ENCODE measurements around the gene DYSF. TPM values are rescaled to one million over a fixed set of nuclear protein-coding genes. Genes with fewer than 3 reads are reported as not detected.

Gene DYSF
- total RNA-seq, 4 donors from 2014 or later, result 2.6 to 20.7 (median 12.7) TPM

DNA sequence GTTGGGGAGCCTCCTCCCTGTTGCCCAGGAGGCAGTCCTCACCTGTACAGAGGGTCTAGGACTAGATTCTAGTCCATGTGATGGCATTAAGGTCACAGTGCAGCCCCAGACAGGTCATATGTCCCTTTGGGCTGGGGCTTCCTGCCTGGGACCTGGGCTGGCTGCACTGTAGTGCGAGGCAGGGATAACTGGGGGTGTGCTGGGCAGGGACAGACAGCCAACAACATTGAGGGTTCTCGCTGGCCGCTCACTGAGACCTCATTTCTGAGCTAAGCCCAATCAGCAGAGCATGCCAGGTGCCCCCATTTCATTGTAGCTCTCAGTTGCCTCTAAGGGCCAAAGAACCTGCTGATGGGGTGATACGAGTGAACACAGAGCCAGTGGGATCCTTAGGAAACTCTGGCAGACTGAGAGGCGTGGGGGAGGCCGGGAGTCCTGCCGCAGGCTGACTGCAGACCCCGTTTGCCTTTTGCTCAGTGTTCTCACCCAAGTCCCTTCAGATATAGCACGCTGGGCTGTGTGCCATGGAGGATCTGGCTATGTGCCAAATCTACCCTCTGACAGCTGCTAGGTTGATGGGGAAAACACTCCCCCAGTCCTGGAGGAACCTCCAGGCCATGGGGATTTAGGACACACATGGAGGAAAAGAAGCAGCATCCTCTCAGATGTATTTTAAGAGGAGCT lies 51.9 kb downstream of the DYSF start:
- Histone ChIP-seq H3K9me3 (no peaks in the 10 kb centered on the region), H3K27ac (no peak overlapping the region), H3K4me1 (peaks cover 0 to 4% of the 10 kb centered on the region in 2 donors), H3K36me3 (no peaks in the 10 kb centered on the region), H3K27me3 (no peaks in the 10 kb centered on the region), H3K4me3 (no peak overlapping the region)
- no peak for TF ChIP-seq POLR2A (IDR thresholded peaks at IDR 0.05)
- TF ChIP-seq, protein P1, sequence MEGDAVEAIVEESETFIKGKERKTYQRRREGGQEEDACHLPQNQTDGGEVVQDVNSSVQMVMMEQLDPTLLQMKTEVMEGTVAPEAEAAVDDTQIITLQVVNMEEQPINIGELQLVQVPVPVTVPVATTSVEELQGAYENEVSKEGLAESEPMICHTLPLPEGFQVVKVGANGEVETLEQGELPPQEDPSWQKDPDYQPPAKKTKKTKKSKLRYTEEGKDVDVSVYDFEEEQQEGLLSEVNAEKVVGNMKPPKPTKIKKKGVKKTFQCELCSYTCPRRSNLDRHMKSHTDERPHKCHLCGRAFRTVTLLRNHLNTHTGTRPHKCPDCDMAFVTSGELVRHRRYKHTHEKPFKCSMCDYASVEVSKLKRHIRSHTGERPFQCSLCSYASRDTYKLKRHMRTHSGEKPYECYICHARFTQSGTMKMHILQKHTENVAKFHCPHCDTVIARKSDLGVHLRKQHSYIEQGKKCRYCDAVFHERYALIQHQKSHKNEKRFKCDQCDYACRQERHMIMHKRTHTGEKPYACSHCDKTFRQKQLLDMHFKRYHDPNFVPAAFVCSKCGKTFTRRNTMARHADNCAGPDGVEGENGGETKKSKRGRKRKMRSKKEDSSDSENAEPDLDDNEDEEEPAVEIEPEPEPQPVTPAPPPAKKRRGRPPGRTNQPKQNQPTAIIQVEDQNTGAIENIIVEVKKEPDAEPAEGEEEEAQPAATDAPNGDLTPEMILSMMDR (IDR thresholded peaks at IDR 0.05), result no peak
- intact Hi-C loops (cut with DNase I; ENCODE audit: low total_unique reads), result no loop called here
- no peak for DNase-seq

DNA sequence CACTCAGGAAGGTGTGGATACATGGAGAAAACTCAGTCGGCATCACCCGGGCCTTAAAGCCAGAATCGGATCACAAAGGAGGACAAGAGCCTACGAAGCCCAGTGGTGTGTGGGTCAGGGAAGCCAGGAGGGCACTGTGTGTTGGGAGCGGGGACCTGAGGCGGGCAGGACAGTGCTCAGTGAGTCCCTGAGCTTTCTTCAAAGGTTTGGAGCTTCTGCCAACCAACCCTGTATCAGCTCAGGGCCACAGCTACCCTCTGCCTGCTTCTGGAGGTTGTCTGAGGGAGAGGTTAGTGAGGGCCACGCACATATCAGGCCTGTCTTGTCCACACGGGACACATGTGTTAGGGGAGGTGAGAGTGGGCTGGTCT lies 52.4 kb downstream of the DYSF start:
- intact Hi-C loops (cut with DNase I; ENCODE audit: low total_unique reads), result no loop called here
- DNase-seq, result no peak

DNA sequence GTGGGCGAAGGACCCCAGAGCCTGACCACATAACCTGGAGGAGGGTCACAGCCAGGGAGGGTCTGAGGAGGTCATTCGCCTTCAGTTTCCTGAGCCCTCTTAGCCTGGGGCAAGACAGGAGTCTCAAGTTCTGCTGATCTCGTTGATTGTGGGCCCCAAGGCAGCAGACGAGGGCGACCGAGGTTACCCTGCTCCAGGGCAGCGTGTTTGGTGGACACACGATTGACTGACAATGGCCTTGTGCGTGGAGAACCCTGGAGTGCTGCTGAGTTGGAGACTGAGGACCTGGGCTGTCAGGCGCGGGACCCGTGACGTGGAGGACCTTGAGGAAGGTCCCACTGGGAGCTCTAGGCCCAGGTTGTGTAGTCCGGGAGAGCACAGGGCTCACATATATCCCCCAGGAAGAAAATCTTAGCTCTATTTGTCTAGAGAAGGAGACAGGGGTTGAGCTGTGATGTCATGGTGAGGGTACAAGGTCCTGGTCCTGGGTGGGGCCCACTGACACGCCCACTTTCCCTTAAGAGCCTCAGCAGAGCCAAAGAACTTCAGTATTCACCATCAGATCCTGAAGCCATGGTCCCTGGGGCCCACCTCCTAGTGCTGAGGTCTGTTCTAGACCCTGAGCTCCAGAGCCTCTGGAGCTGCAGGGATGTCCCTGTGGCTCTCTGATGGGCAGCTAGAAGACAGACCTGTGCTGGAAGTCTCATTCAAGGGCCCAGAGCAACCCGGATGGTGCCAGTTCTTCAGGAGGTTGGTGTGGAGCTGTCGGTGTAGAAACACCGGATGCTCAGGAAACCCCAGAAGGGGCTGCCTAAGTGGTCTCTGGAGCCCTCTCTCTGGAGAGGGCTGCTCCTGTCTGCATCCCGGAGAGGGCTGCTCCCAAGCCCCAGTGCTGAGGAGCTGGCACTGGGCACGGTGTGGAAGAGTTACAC lies 53.1 kb downstream of the DYSF start:
- TF ChIP-seq, protein P1 (IDR thresholded peaks at IDR 0.05), result no peak
- TF ChIP-seq POLR2A (IDR thresholded peaks at IDR 0.05), result no peak
- Histone ChIP-seq H3K9me3 (no peaks in the 10 kb centered on the region), H3K27ac (no peak overlapping the region), H3K27me3 (no peaks in the 10 kb centered on the region), H3K36me3 (no peaks in the 10 kb centered on the region), H3K4me1 (peaks cover 0 to 4% of the 10 kb centered on the region in 2 donors), H3K4me3 (no peak overlapping the region)
- intact Hi-C loops (cut with DNase I; ENCODE audit: low total_unique reads), result no loop called here
- DNase-seq, result no peak

More for the DNA sequence above, 52.4 kb downstream of the DYSF start:
- Histone ChIP-seq H3K4me1 (peaks cover 0 to 4% of the 10 kb centered on the region in 2 donors), H3K4me3 (no peak overlapping the region), H3K27ac (no peak overlapping the region), H3K9me3 (no peaks in the 10 kb centered on the region), H3K36me3 (no peaks in the 10 kb centered on the region), H3K27me3 (no peaks in the 10 kb centered on the region)
- TF ChIP-seq, protein P1 (IDR thresholded peaks at IDR 0.05), result no peak
- TF ChIP-seq POLR2A (IDR thresholded peaks at IDR 0.05), result no peak

DNA sequence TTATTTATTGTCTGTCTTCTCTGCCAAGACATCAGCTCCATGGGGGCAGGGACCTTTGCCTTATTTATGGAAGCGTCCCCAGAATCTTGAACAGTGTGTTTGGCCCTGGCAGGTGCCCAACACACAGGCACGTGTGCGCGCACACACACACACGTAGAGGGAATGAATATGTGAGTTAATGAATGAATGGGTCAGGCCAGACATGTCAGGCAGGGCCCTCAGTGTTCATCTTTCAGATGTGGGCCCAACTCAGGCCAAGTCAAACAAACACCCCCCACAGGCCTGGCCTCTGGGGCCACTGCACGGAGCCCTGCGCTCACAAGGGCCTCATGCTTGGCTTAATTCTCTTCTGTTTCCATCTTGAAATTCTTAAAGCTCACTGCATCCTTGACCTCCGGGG lies 54.1 kb downstream of the DYSF start:
- H3K9me3 ChIP-seq, result no peaks in the 10 kb centered on the region
- H3K36me3 ChIP-seq, result no peaks in the 10 kb centered on the region
- no peak overlapping the region for H3K4me3 ChIP-seq
- H3K27me3 ChIP-seq, result no peaks in the 10 kb centered on the region
- intact Hi-C loops (cut with DNase I; ENCODE audit: low total_unique reads), result no loop called here
- peaks cover 0 to 4% of the 10 kb centered on the region in 2 donors for H3K4me1 ChIP-seq
- no peak for TF ChIP-seq POLR2A (IDR thresholded peaks at IDR 0.05)
- TF ChIP-seq, protein P1 (IDR thresholded peaks at IDR 0.05), result no peak
- H3K27ac ChIP-seq, result no peak overlapping the region
- DNase-seq, result no peak
